ENCODE data around the gene DNER.
"Not testable (repeated sequence)": the region's sequence is repeated elsewhere in the genome, so short reads cannot be mapped to it uniquely, and the experiment has no call there.

DNER gene

DNA sequence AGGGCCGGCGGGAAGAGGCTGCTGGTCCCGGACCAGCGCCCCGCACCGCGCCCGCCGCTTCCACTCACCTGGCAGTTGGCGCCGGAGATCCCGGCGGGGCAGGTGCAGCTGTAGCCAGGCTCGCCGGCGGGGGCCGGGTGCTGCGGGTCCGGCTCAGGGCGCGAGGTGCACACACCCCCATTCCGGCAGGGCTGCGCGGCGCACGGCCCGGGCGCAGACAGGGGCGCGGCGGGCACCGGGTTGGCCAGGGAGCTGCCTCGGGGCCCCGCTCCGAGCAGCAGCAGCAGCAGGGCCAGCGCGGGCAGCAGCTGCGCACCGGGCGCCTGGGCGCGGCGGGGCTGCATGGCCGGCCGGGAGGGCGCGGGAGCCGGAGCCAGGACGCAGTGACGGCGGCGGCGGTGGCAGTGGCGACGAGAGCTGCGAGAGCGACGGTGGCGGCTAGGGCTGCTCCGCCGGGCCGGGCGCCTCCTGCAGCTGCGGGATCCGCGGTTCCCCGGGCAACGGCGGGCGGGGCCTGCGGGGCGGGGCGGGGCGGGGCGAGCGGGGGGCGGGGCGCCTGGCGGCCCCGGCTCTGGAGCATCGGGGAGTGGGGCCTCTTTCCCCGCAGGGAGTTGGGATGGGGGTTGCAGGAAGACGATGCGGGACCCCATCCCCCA is at the start of gene DNER:
Gene DNER (minus strand): TSS at position 476 of the 656 bp plus-strand sequence. CDS start 132 bp downstream, at position 344.
- DNase-seq (ENCODE audit: low read depth): no peak

- no peak for DNase-seq (ENCODE audit: low read depth)
These were observed 47.3 kb upstream of the DNER start for GRCh38 chr2:229761663-229762062.

DNA sequence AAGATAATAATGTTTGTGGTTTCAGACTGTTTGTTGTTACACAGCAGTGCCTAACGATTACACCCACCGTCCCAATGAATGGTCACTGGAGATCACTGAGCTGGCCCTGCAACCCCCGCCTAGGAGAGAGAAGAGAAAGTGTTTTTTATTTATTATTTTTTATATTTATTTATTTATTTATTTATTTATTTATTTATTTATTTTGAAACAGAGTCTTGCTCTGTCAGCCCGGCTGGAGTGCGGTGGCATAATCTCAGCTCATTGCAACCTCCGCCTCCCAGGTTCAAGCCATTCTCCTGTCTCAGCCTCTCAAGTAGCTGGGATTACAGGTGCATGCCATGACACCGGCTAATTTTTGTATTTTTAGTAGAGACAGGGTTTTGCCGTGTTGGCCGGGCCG is 43.1 kb upstream of the DNER start:
- not testable (repeated sequence) for DNase-seq (ENCODE audit: low read depth)

DNA sequence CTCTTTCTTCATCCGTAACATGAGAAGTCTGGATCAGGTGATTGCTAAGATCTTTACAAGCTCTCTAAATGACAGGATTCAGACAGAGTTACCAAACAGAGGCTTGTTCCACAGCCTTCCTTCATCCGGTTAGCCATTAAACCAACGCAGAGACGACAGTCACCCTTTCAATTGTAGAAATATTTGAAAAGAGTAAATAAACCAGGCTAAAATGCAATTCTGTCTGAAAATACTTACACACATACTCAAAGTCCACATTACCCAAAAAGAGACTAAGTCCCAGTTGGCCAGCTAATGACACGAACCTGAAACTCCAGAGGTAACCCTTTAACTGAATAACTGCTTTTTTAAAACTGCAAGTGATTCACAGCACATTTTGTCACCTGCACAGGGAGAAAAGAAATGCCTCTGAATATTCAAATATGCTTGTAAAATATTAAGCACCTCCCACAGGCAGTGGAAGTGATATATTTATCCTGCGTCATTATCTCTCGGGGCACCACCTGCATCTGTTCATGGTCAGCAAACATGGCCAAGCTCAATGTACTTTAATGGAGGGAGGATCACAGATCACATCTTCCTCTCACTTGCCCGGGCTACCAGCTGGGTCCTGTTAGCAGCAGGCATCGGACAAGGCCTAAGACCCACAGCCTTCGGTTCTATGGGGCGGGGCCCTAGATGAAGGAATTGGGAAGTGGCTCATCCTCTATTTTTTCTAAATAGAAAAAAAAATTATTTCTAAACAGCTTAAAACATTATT is 38.8 kb upstream of the DNER start:
- DNase-seq (ENCODE audit: low read depth): no peak

- no peak for DNase-seq (ENCODE audit: low read depth)
These were observed 35.4 kb upstream of the DNER start for GRCh38 chr2:229749779-229750178.

DNA sequence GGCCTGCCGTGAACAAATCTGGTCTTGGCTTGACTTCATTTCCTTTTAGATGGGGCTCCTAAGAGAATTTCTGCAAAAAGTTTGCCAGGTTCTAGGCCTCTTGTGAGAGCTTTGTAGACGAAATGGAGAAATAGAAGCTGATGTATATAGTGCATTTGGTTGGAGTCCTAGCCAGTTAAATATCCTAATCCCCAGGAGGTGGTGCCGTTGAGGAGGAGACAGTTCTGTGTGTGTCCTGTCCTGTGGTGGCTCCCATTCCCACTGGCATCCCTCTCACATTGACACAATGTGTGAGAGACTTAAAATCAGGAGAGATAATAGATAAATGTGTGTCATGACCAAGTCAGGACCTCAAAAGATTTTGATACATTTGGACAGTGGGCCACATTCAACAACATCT is 34.6 kb upstream of the DNER start:
- DNase-seq (ENCODE audit: low read depth): no peak

DNA sequence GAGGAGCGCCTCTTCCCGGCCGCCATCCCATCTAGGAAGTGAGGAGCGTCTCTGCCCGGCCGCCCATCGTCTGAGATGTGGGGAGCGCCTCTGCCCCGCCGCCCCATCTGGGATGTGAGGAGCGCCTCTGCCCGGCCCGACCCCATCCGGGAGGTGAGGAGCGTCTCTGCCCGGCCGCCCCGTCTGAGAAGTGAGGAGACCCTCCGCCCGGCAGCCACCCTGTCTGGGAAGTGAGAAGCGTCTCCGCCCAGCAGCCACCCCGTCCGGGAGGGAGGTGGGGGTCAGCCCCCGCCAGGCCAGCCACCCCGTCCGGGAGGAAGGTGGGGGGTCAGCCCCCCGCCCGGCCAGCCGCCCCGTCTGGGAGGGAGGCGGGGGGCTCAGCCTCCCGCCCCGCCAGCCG is 28.3 kb upstream of the DNER start:
- DNase-seq (ENCODE audit: low read depth): not testable (repeated sequence)

DNA sequence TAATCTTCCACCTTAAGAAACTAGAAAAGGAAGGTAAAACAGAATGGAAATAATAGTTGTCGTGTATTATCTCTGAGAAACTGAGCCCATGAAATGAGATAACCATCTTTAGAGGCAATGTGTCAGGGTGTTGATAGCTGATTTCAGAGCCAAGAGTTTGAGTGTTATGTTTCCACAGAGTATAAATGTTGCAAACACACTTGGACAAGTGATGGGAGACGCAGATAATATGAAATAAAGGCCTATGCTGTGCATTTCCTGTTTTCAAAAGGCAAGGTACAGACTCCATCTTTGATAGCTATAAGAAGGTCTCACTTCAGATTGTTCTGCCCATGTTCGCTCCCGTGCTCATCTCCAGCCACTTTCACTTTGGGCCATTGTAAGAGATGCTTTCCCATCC is 25.9 kb upstream of the DNER start:
- DNase-seq (ENCODE audit: low read depth): no peak

- DNase-seq (ENCODE audit: low read depth): no peak
These were observed 23.8 kb upstream of the DNER start for GRCh38 chr2:229738024-229738625.

DNA sequence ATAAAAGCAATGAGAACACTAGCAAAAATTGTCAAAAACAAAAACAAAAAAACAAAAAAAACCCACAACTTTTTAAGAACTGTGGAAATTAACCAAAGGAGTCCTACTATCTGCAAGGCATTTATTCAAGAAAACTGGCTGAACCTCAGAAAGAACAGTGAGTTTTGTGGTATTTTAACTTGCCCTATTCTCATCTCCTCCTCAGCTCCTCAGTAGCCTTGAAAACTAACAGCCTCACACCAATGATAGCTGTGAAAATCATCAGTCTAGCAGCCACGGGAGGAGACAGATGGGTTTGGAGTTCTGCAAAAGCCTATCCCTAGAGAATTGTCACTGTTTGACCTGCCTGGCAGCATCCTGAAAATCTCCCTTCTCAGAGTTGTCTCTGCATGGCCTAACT is 20.1 kb upstream of the DNER start:
- DNase-seq (ENCODE audit: low read depth): no peak

GRCh38 chr2:229733611-229734245 is 19.4 kb upstream of the DNER start:
- DNase-seq (ENCODE audit: low read depth): no peak

DNA sequence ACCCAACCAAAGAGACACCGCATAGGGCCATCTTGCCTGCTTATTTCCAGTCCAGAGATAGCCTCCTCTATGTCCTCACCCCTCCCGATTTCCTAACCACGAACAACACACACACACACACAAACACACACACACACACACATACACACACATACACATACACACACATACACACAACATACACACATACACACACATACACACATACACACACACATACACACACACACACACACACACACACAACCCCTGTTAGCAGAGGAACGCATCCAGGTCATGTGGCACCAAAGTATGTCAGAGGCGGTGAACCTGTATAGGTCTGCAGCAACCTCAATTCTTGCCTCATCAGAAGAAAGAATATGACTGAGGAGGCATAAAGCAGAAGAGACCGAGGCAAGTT is 18.5 kb upstream of the DNER start:
- no peak for DNase-seq (ENCODE audit: low read depth)

GRCh38 chr2:229731916-229732315 is 17.6 kb upstream of the DNER start:
- DNase-seq (ENCODE audit: low read depth): peak; percentile 85

- DNase-seq (ENCODE audit: low read depth): no peak
These were observed 17.0 kb upstream of the DNER start for GRCh38 chr2:229731363-229731762.

GRCh38 chr2:229728370-229728769 is 14.0 kb upstream of the DNER start:
- no peak for DNase-seq (ENCODE audit: low read depth)

- DNase-seq (ENCODE audit: low read depth): no peak
These were observed 12.3 kb upstream of the DNER start for GRCh38 chr2:229726643-229727042.

DNA sequence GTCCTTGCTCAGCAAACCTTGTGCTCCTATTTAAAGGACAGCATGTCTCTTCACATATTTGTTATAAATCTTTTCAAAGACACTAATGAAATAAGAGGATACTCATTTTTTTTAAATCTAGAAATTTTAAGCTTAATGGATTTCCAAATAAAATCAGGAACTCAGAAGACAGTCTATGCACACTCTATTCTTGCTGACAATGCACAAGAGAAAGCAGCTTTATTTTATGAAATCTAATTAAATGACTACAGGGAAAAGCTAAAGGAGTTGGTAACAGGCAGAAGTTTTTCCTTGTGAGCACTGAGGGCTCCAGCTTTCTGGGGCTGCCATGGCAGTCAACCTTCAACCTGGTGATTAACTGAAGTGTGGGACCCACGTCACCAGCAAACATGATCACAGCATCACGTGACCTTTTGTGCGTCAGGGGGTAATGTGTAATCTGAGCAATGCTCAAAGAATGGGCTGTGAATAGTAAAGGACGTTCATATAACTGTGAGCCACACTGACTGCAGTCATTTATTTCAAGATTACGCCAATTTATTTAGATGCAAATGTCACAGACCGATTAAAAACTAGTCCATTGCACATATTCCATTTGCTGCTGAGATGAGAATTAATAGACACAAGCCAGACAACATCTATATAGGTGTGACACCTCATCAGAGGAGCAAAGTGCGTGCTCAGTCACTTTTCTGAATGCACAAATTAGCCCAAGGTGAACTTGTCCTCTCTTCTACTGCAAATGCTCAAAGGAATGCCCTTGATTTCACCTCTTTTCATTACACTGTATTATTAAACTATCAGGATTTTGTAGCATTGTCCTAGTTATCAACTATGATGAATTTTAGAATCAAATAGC is 11.6 kb upstream of the DNER start:
- peak; percentile 93 for DNase-seq (ENCODE audit: low read depth)

GRCh38 chr2:229723192-229723591 is 8.8 kb upstream of the DNER start:
- DNase-seq (ENCODE audit: low read depth): not testable (repeated sequence)

- peak; percentile 48 for DNase-seq (ENCODE audit: low read depth)
These were observed 5.7 kb upstream of the DNER start for GRCh38 chr2:229719926-229720647.

- no peak for DNase-seq (ENCODE audit: low read depth)
These were observed 3.7 kb upstream of the DNER start for GRCh38 chr2:229718057-229718456.

GRCh38 chr2:229715895-229716507 is 1.6 kb upstream of the DNER start:
- DNase-seq (ENCODE audit: low read depth): peak; percentile 15

All from iris pigment epithelial cell (primary cell).